Vagina (tissue), 2 donors: ENCODE results near the gene FBXL7. TPM values are rescaled to one million over a fixed set of nuclear protein-coding genes. Genes with fewer than 3 reads are reported as not detected.
A peak's percentile ranks its signal among the peaks of the same experiment; 100 is the strongest.

Source experiments
- DNase-seq, 2 donors: peaks; one replicate each; pipeline ENCODE4 v3.0.0-alpha.2; 2017; ENCODE audit errors: extremely low spot score in 2 of 2
- H3K27ac ChIP-seq: fragments of 200-600 bp; sonication (generic); one replicate; pipeline ENCODE4 v1.5.1; 2019
- H3K27me3 ChIP-seq: fragments of 200-600 bp; sonication (generic); one replicate; pipeline ENCODE4 v1.5.1; 2019
- H3K36me3 ChIP-seq, 2 donors: fragments of 200-600 bp; sonication (generic); one replicate each; pipeline ENCODE4 v1.5.1; 2017 to 2019
- H3K4me1 ChIP-seq: fragments of 200-600 bp; sonication (generic); one replicate; pipeline ENCODE4 v1.5.1; 2019
- H3K4me3 ChIP-seq, 2 donors: fragments of 200-600 bp; sonication (generic); 1 replicate in 1 of 2; 2 replicates in 1 of 2; pipeline ENCODE4 v1.5.1; 2016 to 2019
- H3K9me3 ChIP-seq: fragments of 200-600 bp; sonication (generic); one replicate; pipeline ENCODE4 v1.5.1; 2019
- CTCF ChIP-seq, 3 experiments: fragments of 450-650 bp in 2 of 3; fragments of 200-600 bp in 1 of 3; sonication (generic) in 1 of 3; IDR thresholded peaks; one replicate each; pipeline ENCODE4 v1.5.1; 2017 to 2019; ENCODE audit warnings: antibody characterized with exemption in 3 of 3, mild to moderate bottlenecking in 2 of 3, moderate library complexity in 2 of 3
- POLR2A ChIP-seq, 2 donors: fragments of 450-650 bp; IDR thresholded peaks; one replicate each; pipeline ENCODE4 v1.6.1; 2017; ENCODE audit warnings: antibody characterized with exemption in 2 of 2, mild to moderate bottlenecking in 2 of 2, moderate library complexity in 2 of 2
- POLR2AphosphoS5 ChIP-seq, 2 donors: sonication (generic); formaldehyde crosslinking; IDR thresholded peaks; one replicate each; pipeline ENCODE4 v1.9.0; 2017; ENCODE audit warnings: antibody characterized with exemption in 2 of 2, mild to moderate bottlenecking in 2 of 2, low read depth in 1 of 2; ENCODE audit not compliant: insufficient read depth in 1 of 2
- intact Hi-C: fragments of 100-400 bp; cut with DNase I; formaldehyde crosslinking; loops from one replicate; pipeline ENCODE4 v1.15.1; 2023
- total RNA-seq: library from RNA; depleted of rRNA; stranded (reverse); fragments of >200 nt; gene quantifications from one replicate; pipeline ENCODE4 v1.2.3, GENCODE V29; 2016

The FBXL7 gene
- total RNA-seq, 1 donor from 2014 or later, result 21.1 TPM

GRCh38 chr5:15452781-15453180, 47.2 kb upstream of the FBXL7 start:
- Histone ChIP-seq H3K4me3 (no peak overlapping the region), H3K9me3 (no peaks in the 10 kb centered on the region), H3K27me3 (no peaks in the 10 kb centered on the region), H3K27ac (no peak overlapping the region), H3K36me3 (no peaks in the 10 kb centered on the region), H3K4me1 (no peaks in the 10 kb centered on the region)
- no peak for DNase-seq
- no peak for TF ChIP-seq POLR2AphosphoS5 (IDR thresholded peaks at IDR 0.05; ENCODE audit: insufficient read depth in 1 of 2, low read depth in 1 of 2)
- intact Hi-C loops, result no loop called here

GRCh38 chr5:15459200-15459599, 40.8 kb upstream of the FBXL7 start:
- TF ChIP-seq CTCF (IDR thresholded peaks at IDR 0.05), result no peak
- TF ChIP-seq POLR2A (IDR thresholded peaks at IDR 0.05), result no peak
- TF ChIP-seq POLR2AphosphoS5 (IDR thresholded peaks at IDR 0.05; ENCODE audit: insufficient read depth in 1 of 2, low read depth in 1 of 2), result no peak
- Histone ChIP-seq H3K27ac (no peak overlapping the region), H3K27me3 (no peaks in the 10 kb centered on the region), H3K4me3 (no peak overlapping the region), H3K9me3 (no peaks in the 10 kb centered on the region), H3K36me3 (no peaks in the 10 kb centered on the region), H3K4me1 (no peaks in the 10 kb centered on the region)
- no peak for DNase-seq
- intact Hi-C loops, result no loop called here

- TF ChIP-seq POLR2A (IDR thresholded peaks at IDR 0.05) (no peak), CTCF (IDR thresholded peaks at IDR 0.05) (peak in 1 of 3 experiments; percentile 16), POLR2AphosphoS5 (IDR thresholded peaks at IDR 0.05; ENCODE audit: insufficient read depth in 1 of 2, low read depth in 1 of 2) (no peak)
- no peaks in the 10 kb centered on the region for H3K36me3 ChIP-seq
- DNase-seq, result no peak
- H3K4me1 ChIP-seq, result no peaks in the 10 kb centered on the region
- intact Hi-C loops, result no loop called here
- no peak overlapping the region for H3K27ac ChIP-seq
- no peaks in the 10 kb centered on the region for H3K9me3 ChIP-seq
- no peak overlapping the region for H3K4me3 ChIP-seq
- H3K27me3 ChIP-seq, result no peaks in the 10 kb centered on the region
These were observed 36.6 kb upstream of the FBXL7 start for GRCh38 chr5:15463231-15463980.

GRCh38 chr5:15472116-15472515, 27.9 kb upstream of the FBXL7 start:
- intact Hi-C loops, result no loop called here
- H3K9me3 ChIP-seq, result no peaks in the 10 kb centered on the region
- H3K36me3 ChIP-seq, result no peaks in the 10 kb centered on the region
- H3K27me3 ChIP-seq, result no peaks in the 10 kb centered on the region
- no peaks in the 10 kb centered on the region for H3K4me1 ChIP-seq
- no peak for TF ChIP-seq POLR2AphosphoS5 (IDR thresholded peaks at IDR 0.05; ENCODE audit: insufficient read depth in 1 of 2, low read depth in 1 of 2)
- TF ChIP-seq POLR2A (IDR thresholded peaks at IDR 0.05), result no peak
- no peak for TF ChIP-seq CTCF (IDR thresholded peaks at IDR 0.05)
- no peak for DNase-seq
- no peak overlapping the region for H3K27ac ChIP-seq
- no peak overlapping the region for H3K4me3 ChIP-seq

GRCh38 chr5:15474143-15474719, 25.7 kb upstream of the FBXL7 start:
- no peak for DNase-seq
- TF ChIP-seq CTCF (IDR thresholded peaks at IDR 0.05), result no peak
- no peak for TF ChIP-seq POLR2A (IDR thresholded peaks at IDR 0.05)
- TF ChIP-seq POLR2AphosphoS5 (IDR thresholded peaks at IDR 0.05; ENCODE audit: insufficient read depth in 1 of 2, low read depth in 1 of 2), result no peak
- intact Hi-C loops, result no loop called here

More at GRCh38 chr5:15474143-15474719, 25.7 kb upstream of the FBXL7 start:
- no peaks in the 10 kb centered on the region for H3K27me3 ChIP-seq
- no peaks in the 10 kb centered on the region for H3K36me3 ChIP-seq
- H3K4me3 ChIP-seq, result no peak overlapping the region
- no peaks in the 10 kb centered on the region for H3K4me1 ChIP-seq
- no peaks in the 10 kb centered on the region for H3K9me3 ChIP-seq
- H3K27ac ChIP-seq, result no peak overlapping the region
